Erythroblast (primary cell): ENCODE measurements around the gene OVOL1.

Experiments
- DNase-seq, 2 experiments: peaks; one replicate each; lab custom pipeline; 2025; lab: John Stamatoyannopoulos, UW
- GATA1 ChIP-seq: IDR thresholded peaks from 2 replicates; pipeline ENCODE4 v1.6.1; 2011; ENCODE audit warnings: low read depth, mild to moderate bottlenecking, control low read depth, low read length, moderate library complexity
- POLR2A ChIP-seq: IDR thresholded peaks from 2 replicates; pipeline ENCODE4 v1.6.1; 2011; ENCODE audit warnings: mild to moderate bottlenecking, low read length

OVOL1 gene

DNA sequence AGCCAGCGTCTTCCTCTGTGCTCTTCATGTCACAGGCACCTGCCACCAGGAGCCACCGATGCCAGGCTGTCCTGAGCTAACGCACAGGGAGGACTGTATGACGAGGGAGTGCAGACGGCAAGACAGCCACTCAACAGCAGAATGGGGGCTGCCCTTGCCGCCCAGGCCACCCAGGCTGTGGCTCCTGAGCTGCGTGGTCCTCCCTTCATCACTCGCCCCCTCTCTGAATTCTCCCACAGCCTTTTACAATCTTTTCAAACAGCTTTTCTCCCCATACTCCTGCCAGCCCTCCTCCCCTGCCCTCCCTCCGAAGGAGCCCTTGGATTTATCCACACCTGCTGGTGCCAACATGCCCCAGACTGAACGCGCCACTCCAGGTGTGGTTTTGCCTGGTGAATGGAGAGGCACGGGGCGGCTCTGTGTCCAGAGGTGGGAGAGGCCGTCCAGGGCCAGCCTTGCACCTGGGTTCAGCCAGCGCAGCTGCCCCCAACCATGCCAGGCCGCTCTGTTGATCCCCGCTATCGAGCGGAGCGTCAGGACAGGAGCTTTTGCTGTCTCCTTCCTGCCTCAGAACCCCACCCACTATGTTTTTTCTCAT is 22.0 kb downstream of the OVOL1 start:
- DNase-seq = no peak
- TF ChIP-seq POLR2A (no peak), GATA1 (no peak)

DNA sequence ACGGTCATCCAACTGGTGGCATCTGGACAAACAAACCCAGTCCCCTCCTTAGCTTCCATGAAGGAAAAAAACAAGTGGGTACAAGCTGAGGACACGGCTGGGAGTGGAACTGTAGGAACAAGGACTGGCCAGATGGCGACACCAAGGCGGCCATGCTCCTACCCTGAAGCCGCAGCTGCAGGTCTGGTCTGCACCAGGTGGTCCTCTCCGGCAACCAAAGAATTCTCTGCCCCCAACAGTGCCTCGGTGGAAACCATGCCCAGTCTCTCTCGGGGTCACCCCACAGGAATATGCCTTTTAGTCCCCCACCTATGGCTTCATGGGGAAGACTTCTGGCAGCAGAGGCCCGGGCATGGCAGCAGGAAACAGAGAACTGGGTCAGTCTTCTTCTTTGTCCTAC is 22.6 kb downstream of the OVOL1 start:
- TF ChIP-seq POLR2A (no peak), GATA1 (no peak)
- DNase-seq = no peak

DNA sequence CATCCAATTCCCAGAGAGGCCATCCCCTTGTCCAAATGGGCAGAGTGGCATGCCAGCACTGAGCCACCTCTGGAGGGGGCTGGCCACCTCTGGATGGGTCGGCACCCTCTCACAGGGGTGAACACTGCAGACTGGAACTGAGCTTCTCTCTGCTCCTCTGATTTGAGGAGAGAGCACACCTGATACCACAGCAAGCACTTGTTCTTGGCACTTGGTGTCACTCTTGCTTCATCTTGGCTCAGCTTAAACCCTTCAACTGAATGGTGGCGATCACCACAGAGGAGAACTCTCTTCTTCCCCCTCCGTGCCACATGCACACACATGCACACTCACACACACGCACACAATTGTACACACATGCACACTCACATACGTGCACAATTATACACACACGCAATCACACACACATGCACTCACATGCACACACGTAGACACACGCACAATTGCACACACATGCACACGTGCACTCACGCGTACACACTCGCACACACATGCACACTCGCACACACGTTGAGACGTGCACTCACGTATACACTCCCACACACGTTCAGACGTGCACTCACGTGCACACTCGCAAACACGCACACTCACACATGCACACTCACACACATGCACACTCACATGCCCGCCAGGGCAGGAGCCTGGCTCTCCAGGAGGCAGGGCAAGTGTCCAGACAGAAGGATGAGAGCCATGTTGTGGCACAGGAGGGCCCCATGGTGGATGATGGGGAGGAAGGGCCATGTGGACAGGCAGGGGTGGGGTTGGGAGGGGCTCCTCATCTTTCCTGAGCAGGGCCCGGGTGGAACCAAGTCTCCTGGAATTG is 23.4 kb downstream of the OVOL1 start:
- TF ChIP-seq GATA1 = no peak
- TF ChIP-seq POLR2A = no peak
- DNase-seq = peak in 1 of 2 experiments; percentile 24

DNA sequence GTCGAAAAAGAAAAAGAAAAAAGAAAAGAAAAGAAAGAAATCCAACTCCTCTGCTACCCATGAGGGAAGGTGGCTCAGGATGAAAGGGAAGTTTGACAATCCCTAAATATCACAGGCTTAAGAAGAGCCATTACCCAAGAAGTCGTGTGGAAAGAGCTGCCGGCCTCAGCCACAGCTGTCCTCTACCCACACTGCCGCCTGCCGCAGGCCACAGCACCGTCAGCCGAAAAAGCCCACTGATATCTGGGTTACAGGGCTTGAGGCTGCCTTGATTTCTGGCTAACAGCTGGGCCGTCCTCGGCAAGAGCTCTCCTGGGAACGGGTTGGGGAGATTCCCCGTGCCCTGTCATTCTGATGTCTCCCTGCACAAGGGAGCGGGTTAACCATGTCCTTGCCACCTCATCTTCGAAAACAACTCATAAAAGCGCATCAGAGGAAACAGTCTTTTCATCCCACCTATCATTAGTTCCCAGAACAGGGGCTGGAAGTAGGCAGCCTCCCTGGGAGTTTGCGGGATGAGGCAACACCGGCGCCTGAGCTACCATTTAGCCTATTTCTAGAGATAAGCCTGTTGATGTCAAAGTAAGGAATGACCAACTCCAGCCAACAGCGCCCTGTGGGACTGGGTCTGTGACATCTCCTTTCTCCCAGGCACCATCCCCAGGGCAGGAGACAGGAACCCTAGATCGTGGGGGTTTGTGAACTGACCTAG is 25.1 kb downstream of the OVOL1 start:
- TF ChIP-seq GATA1 (no peak), POLR2A (no peak)
- DNase-seq = no peak

DNA sequence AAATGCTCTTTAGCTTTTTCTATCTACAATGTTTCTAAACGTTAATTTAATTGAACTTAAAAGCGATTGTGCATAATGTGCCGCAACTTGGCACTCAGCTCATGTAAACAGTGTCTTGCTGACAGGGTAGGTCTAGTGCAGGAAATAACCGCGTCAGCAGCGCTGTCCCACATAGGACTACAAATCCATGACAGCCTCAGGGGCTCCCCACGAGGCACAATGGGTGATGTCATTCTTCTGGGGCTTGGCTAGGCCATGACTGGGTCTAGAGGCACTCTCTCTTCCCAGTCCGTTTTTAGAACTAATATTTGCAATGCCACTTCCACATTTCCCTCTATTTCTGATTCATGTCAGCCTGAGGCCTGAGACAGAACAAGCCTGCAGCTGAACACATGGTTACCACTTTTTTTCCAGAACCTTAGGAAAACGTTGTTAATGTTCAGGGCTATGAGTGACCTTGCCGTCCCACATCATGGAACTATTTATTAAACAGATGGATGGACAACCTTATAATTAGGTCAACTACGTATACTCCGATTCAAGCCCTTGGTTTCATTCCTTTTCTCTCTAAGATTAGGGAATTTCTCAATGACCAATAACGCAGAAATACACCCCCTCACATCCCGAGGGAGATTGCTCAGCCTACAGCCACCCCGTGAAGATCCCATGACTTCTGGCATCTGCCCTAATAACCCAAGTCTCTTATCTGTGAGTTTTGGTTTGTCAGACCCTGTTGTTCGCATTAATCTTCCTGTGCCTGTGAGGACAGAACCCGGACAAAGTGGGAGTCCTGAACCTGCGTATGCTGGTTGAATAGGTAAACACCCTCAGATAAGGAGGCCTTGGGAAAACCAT is 27.5 kb downstream of the OVOL1 start:
- TF ChIP-seq POLR2A = no peak
- no peak for TF ChIP-seq GATA1
- DNase-seq = no peak

DNA sequence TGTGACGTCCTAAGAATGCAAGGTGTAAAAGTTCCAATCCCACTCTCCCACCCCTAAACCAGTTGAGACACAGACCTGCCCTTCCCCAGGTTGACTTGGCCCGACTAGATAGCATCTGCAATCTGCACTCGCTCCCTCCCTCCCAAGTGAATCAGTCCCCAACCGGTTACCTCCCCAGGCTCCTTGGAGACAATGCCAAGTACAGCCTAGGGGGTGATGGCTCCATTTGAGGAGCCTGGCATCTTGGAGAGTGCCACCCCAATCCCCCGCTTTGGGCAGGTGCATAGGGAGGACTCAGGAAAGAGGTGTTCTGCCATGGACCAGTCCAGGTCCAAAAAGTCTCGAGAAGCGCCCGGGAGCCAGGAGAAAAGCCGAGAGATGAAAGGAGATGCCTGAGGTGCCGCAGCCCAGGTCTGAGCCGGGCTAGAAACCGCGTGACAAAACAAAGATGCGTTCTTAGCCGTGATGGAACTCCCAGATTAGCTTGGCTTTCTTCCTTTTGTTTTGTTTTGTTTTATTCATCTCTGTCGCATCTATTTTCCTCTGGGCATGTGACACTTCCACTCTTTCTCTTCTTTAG is 28.2 kb downstream of the OVOL1 start:
- DNase-seq = no peak
- no peak for TF ChIP-seq POLR2A

DNA sequence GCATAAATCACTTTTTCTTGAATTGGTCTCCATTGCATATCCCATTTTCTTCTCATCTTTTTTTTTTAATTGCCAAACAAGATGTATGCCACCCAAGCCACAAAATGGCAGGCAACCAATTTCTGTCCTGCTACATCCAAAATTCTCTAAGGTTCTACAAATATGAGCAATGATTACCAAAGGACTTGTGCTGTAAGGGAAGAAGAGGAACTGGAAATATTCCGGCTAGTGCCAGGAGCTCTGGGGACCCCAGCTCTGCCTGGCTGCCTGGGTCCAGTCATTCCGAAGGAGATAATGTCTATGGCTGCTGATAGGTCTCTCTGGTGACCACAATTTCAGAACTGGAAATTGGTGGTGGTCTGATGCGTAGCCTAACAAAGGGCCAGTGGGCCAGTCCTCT is 29.8 kb downstream of the OVOL1 start:
- no peak for DNase-seq
- no peak for TF ChIP-seq POLR2A
- no peak for TF ChIP-seq GATA1

DNA sequence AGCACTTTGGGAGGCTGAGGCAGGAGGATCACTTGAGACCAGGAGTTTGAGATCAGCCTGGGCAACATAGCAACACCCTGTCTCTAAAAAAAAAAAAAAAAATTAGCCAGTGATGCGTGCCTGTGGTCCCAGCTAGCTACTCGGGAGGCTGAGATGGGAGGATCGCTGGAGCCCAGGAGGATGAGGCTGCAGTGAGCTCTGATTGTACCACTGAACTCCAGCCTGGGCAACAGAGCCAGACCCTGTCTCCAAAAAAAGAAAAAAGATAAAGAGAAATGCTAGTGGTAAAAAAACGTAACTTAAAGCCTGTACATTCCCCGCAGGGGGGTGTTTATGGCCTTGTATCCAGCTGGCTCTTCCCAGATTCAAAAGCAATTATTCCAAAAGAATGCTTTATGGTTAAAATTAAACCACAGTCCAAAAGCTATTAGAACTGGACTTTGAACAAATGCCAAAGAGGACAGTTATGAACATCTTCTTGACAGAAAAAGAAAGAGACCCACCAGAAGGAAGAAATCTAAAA is 30.5 kb downstream of the OVOL1 start:
- no peak for TF ChIP-seq POLR2A
- TF ChIP-seq GATA1 = no peak
- no peak for DNase-seq

DNA sequence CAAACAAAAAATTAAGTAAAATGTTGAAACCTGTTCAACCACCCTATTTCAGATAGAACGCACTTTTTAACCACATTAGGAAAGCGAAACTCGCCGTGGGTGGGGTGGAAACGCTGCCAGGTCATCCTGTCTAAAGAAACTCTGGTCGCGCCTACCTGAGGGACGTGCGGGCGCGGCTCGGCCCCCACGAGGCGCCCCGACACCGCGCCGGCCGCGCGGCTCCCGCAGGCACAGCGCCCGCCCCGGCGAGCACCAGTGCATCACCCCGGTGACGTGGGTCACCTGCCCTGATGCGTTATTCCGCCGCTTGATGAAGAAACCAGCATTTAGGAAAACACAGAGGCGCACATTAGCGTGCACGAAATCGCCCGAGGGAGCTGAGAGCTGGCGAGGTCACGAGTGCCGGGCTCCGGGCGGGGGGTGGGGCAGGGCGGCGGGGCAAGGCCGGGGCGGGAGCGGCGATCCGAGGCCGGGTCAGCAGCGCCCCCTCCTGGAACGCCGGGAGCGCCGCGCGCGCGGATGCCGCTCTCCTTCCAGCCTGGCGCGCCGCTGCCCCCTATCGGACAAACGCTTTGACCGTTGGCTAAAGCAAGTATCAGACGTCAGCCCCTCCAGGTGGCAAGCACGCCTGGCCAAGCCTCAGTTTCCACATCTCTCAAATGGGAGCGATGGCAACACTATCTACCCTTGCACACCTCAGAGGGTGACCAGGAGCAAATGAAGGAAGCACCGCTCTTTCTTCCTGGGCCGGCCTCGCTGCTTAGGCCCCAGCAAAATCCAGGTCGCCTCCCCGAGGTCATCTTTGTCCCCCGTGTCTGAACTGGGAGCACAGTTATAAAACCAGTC is 31.2 kb downstream of the OVOL1 start:
- TF ChIP-seq GATA1 = no peak
- TF ChIP-seq POLR2A = no peak
- peak; percentile 91 to 97 for DNase-seq

DNA sequence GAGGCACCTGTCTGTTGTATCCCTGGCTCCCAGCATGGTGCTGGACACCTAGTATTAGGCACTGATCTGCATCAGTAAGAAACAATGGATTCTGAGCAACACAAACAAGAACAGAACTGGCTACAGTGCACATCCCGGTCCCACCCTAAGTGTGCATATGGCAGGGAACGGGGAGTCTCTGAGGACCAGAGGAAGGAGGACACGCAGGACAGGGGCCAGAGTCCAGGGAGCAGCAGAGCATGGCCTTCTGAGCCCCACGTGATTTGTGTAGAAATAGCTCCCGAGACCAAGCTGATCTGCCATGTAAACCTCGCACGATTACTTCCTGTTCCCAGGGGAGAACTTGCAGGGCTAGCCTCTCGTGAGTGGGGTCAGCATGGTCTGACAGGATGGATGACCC is 34.2 kb downstream of the OVOL1 start:
- TF ChIP-seq POLR2A (no peak), GATA1 (no peak)
- DNase-seq = no peak

DNA sequence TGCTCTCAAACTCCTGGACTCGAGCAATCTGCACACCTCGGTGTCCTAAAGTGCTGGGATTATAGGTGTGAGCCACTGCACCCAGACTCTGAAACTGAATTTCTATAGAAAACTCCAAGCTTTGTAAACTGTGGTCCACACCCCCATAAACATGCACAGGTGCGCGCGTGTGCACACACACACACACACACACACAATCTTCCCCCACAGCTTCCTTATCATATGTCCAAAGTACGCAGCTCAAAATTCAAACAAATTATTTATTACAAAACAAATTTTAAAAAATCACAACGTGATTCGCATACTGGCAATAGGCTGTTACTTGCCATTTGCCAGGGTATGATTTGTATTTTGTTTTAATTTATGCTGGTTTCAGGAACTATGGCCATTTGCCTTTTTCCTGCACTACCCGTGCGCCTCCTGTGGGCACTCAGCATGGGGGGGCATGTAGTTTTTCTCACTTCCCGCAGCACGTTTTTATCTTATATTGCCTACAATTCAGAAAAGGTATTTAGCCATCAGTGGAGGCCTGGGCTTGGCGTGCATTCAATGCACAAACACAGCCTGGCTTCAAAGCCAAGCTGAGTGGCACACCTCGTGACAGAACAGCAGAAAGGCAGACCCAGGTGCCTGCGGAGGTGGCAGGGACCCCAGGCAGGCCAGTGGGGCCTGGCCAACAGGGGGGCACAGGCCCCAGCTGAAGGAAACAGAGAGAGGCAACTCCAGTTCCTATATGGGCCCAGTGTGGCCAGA is 36.1 kb downstream of the OVOL1 start:
- no peak for DNase-seq
- TF ChIP-seq GATA1 = no peak
- no peak for TF ChIP-seq POLR2A
